Stimulated activated CD4-positive, alpha-beta T cell treated with anti-CD3 and anti-CD28 coated beads, Interleukin-4, amount 100 ng/mL, for 24 hours (primary cell): Measurements from ENCODE around the gene SLFN11.
"Not testable (repeated sequence)": the region's sequence is repeated elsewhere in the genome, so short reads cannot be mapped to it uniquely, and the experiment has no call there.

Experiments used
- DNase-seq: peaks from one replicate; pipeline ENCODE4 v3.0.0-alpha.2; 2020

Gene SLFN11

GRCh38 chr17:35350493-35350892 is 22.9 kb downstream of the SLFN11 start:
- DNase-seq, result no peak

GRCh38 chr17:35345926-35346771 is 27.3 kb downstream of the SLFN11 start:
- DNase-seq, result peak; percentile 23

GRCh38 chr17:35345445-35345925 is 27.9 kb downstream of the SLFN11 start:
- DNase-seq, result no peak

GRCh38 chr17:35344262-35344661 is 29.2 kb downstream of the SLFN11 start:
- no peak for DNase-seq

GRCh38 chr17:35342276-35342675 is 31.1 kb downstream of the SLFN11 start:
- no peak for DNase-seq

GRCh38 chr17:35341411-35341992 is 31.9 kb downstream of the SLFN11 start:
- DNase-seq, result peak; percentile 10

GRCh38 chr17:35338230-35338629 is 35.2 kb downstream of the SLFN11 start:
- no peak for DNase-seq

GRCh38 chr17:35337364-35337763 is 36.1 kb downstream of the SLFN11 start:
- no peak for DNase-seq

GRCh38 chr17:35333578-35333977 is 39.8 kb downstream of the SLFN11 start:
- not testable (repeated sequence) for DNase-seq

GRCh38 chr17:35322749-35323148 is 50.7 kb downstream of the SLFN11 start:
- no peak for DNase-seq

GRCh38 chr17:35315971-35316370 is 57.5 kb downstream of the SLFN11 start:
- DNase-seq, result no peak

- DNase-seq, result no peak
These were observed 58.1 kb downstream of the SLFN11 start for GRCh38 chr17:35315283-35315682.

GRCh38 chr17:35314415-35315216 is 58.8 kb downstream of the SLFN11 start:
- no peak for DNase-seq

- no peak for DNase-seq
These were observed 59.5 kb downstream of the SLFN11 start for GRCh38 chr17:35313875-35314409.

GRCh38 chr17:35312790-35313711 is 60.4 kb downstream of the SLFN11 start:
- DNase-seq, result peak; percentile 69

- no peak for DNase-seq
These were observed 61.1 kb downstream of the SLFN11 start for GRCh38 chr17:35312346-35312745.

- DNase-seq, result not testable (repeated sequence)
These were observed 64.1 kb downstream of the SLFN11 start for GRCh38 chr17:35309345-35309744.
